ENCODE data around the gene RSPH6A.

DNA sequence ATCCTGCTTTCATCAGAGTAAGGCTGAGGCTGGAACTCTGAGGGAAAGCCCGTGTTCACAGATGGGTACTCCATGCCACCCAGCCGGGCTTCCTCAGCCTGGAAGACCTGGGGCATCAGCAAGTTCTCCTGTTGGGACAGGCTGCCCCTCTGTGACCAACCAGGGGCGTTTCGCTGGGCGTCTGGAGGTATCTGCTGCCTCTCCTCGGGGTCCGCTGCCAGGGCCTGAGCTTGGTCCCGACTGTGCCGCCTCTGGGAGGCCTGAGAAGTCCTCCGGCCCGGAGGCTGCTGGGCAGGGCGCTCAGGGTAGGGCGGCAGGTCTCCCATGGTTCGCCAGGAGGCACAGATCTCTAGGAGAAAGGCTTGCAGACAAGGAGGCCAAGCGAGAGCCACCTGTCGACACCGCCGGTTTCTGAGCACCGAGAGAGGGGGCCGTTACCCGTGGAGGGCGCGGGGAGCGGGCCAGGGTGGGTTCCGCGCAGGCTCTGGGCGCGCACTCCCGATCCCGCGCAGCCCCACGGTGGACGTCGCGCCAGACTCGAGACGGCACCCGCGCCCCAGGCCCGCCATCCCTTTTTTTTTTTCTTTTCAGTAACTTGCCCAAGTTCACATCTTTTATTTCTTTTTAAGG lies at the start of gene RSPH6A:
- TF ChIP-seq CTCF (IDR thresholded peaks at IDR 0.05) (no peak), ZFX (IDR thresholded peaks at IDR 0.05; ENCODE audit: borderline replicate concordance) (no peak)
